MCF 10A (cell line): ENCODE results near the gene TMEM139. TPM values are rescaled to one million over a fixed set of nuclear protein-coding genes. Genes with fewer than 3 reads are reported as not detected.

ENCODE experiments used
- BruUV-seq: library from RNA; stranded (reverse); fragments of 400-500 nt; replicated peaks from 2 replicates; lab custom pipeline; 2021; lab: Mats Ljungman, UMichigan
- CTCF ChIA-PET: fragments of 300-600 bp; sonication (Branson Sonifier 250); formaldehyde crosslinking; extraction: SDS; loops from one replicate; lab custom pipeline; 2021; ENCODE audit warnings: antibody characterized with exemption, inconsistent platforms; lab: Yijun Ruan, JAX
- POLR2A ChIA-PET: fragments of 300-600, 350-650 bp; sonication (Branson Sonifier 250); formaldehyde crosslinking; extraction: SDS; loops from one replicate; lab custom pipeline; 2020; ENCODE audit warnings: antibody characterized with exemption, inconsistent platforms; lab: Yijun Ruan, JAX
- DNase-seq: peaks from one replicate; pipeline ENCODE4 v3.0.0-alpha.2; 2018; ENCODE audit not compliant: unreplicated experiment
- H3K27ac Mint-ChIP-seq: one replicate; pipeline ENCODE4 v1.8.0; 2022; ENCODE audit warnings: mild to moderate bottlenecking, low read depth, mixed read lengths; ENCODE audit not compliant: unreplicated experiment
- H3K27me3 Mint-ChIP-seq: one replicate; pipeline ENCODE4 v1.8.0; 2022; ENCODE audit warnings: mixed read lengths; ENCODE audit not compliant: insufficient read depth, unreplicated experiment
- H3K36me3 Mint-ChIP-seq: one replicate; pipeline ENCODE4 v1.8.0; 2022; ENCODE audit warnings: mild to moderate bottlenecking, moderate library complexity, mixed read lengths; ENCODE audit not compliant: insufficient read depth, unreplicated experiment
- H3K4me1 Mint-ChIP-seq: one replicate; pipeline ENCODE4 v1.8.0; 2022; ENCODE audit warnings: mixed read lengths; ENCODE audit not compliant: insufficient read depth, unreplicated experiment
- H3K4me3 Mint-ChIP-seq: one replicate; pipeline ENCODE4 v1.8.0; 2022; ENCODE audit warnings: mild to moderate bottlenecking, moderate library complexity, mixed read lengths; ENCODE audit not compliant: unreplicated experiment
- H3K9me3 Mint-ChIP-seq: one replicate; pipeline ENCODE4 v1.8.0; 2022; ENCODE audit warnings: mixed read lengths; ENCODE audit not compliant: unreplicated experiment
- intact Hi-C: fragments of 100-400 bp; cut with micrococcal nuclease; formaldehyde crosslinking; loops from 2 replicates; pipeline ENCODE4 v1.14.1; 2022
- total RNA-seq: library from RNA; stranded (reverse); gene quantifications from 2 replicates; pipeline ENCODE4 v1.2.3, GENCODE V29; 2022
- TF ChIP-seq, protein P1 (sequence below): fragments of 200-600 bp; IDR thresholded peaks from one replicate; pipeline ENCODE4 v1.8.0; 2022; ENCODE audit warnings: antibody characterized with exemption, mild to moderate bottlenecking; ENCODE audit not compliant: unreplicated experiment

TMEM139 gene
- total RNA-seq, 1 experiment from 2014 or later: 9.2 TPM

DNA sequence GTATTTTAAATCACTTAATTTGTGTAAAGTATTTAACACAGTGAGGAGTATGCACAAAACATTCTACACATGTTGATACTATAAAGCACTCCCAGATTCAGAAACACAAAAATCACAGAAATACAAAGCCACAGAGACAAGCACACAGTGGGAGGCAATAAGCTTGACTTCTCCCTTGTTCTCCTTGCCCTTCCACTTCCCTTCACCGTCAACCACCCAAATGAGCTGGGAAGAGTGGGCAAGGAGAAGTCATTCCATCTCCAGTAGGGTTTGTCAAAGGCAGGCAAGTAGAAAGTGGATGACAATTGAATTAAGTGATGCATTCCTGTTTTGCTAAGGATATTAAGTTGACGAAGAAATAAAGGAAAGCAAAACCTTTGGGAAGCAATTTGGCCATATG is 4.2 kb upstream of the TMEM139 start:
- Mint-ChIP-seq H3K27me3 (no peaks in the 10 kb centered on the region), H3K4me3 (no peak overlapping the region), H3K36me3 (no peaks in the 10 kb centered on the region), H3K9me3 (no peaks in the 10 kb centered on the region), H3K4me1 (peaks cover 19% of the 10 kb centered on the region), H3K27ac (no peak overlapping the region)
- POLR2A ChIA-PET: interaction anchor here (0.7 to 2.0 kb wide), 3 partner anchors 7 to 17 kb away, joined by 3 to 9 read pairs (median 8); partner anchors contain the start of genes CASP2 and GSTK1
- BruUV-seq: no TSS peak
- intact Hi-C loops: no loop called here
- CTCF ChIA-PET: interaction anchor here (0.6 to 2.6 kb wide), 4 partner anchors 18 to 135 kb away, joined by 3 to 10 read pairs (median 5); no protein-coding TSS in a partner anchor
- DNase-seq: no peak
- TF ChIP-seq, protein P1, sequence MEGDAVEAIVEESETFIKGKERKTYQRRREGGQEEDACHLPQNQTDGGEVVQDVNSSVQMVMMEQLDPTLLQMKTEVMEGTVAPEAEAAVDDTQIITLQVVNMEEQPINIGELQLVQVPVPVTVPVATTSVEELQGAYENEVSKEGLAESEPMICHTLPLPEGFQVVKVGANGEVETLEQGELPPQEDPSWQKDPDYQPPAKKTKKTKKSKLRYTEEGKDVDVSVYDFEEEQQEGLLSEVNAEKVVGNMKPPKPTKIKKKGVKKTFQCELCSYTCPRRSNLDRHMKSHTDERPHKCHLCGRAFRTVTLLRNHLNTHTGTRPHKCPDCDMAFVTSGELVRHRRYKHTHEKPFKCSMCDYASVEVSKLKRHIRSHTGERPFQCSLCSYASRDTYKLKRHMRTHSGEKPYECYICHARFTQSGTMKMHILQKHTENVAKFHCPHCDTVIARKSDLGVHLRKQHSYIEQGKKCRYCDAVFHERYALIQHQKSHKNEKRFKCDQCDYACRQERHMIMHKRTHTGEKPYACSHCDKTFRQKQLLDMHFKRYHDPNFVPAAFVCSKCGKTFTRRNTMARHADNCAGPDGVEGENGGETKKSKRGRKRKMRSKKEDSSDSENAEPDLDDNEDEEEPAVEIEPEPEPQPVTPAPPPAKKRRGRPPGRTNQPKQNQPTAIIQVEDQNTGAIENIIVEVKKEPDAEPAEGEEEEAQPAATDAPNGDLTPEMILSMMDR: no peak

DNA sequence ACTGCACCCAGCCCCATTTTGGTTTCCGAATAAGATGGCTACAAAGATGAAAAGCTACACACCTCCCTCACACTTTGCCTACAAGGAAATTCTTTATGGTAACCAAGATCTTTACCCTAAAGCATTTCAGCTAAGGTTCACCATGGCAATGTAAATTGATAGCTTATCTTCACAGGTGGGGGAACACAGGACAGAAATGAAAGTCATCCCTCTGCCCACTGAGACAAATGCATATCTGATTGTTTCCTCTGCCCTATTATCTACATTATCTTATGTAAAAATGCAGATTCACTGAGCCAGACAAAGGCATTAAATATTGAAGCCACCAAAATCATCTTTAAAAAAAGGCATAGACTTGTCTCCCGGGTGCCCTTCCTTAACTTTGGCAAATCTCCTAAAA is 3.2 kb upstream of the TMEM139 start:
- BruUV-seq: no TSS peak
- intact Hi-C loops: no loop called here
- Mint-ChIP-seq H3K9me3 (no peaks in the 10 kb centered on the region), H3K27me3 (no peaks in the 10 kb centered on the region), H3K4me1 (peaks cover 23% of the 10 kb centered on the region), H3K27ac (no peak overlapping the region), H3K36me3 (no peaks in the 10 kb centered on the region), H3K4me3 (no peak overlapping the region)
- DNase-seq: no peak
- TF ChIP-seq, protein P1: no peak
- ChIA-PET CTCF (interaction anchor here (2.6 kb wide), 1 partner anchor 17 kb away, joined by 10 read pairs; no protein-coding TSS in a partner anchor), POLR2A (interaction anchor here (0.7 to 1.2 kb wide), 2 partner anchors 9 to 15 kb away, joined by 3 to 4 read pairs; no protein-coding TSS in a partner anchor)

- no peaks in the 10 kb centered on the region for H3K9me3 Mint-ChIP-seq
- POLR2A ChIA-PET: interaction anchor here (1.2 kb wide), 1 partner anchor 15 kb away, joined by 3 read pairs; no protein-coding TSS in a partner anchor
- no peak overlapping the region for H3K27ac Mint-ChIP-seq
- no peak for DNase-seq
- no peaks in the 10 kb centered on the region for H3K27me3 Mint-ChIP-seq
- H3K4me3 Mint-ChIP-seq: no peak overlapping the region
- TF ChIP-seq, protein P1: no peak
- intact Hi-C loops: no loop called here
- no peaks in the 10 kb centered on the region for H3K36me3 Mint-ChIP-seq
- CTCF ChIA-PET: interaction anchor here (1.8 kb wide), 1 partner anchor 17 kb away, joined by 9 read pairs; no protein-coding TSS in a partner anchor
- no TSS peak for BruUV-seq
- H3K4me1 Mint-ChIP-seq: peaks cover 23% of the 10 kb centered on the region
These were observed 2.6 kb upstream of the TMEM139 start for GRCh38 chr7:143282124-143282523.

DNA sequence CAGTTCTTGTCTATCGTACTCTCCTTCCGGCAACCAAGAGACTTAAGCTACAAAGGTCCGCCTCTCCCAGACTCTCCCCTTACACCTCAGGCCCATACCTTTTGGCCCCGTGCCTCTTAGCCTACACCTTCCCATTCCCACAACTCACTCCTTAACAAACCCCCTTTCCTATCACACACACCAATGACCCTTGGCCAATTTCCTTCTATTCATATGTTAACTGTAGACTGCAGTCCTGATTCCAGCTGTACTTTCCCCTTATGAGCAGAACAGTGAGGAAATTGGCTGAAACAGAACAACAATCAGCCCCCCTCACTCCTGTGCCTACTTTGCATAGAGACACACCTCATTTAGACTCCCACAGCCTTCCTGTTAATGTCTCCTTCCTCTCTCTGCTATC is 1.4 kb upstream of the TMEM139 start:
- Mint-ChIP-seq H3K27ac (no peak overlapping the region), H3K4me3 (no peak overlapping the region), H3K36me3 (no peaks in the 10 kb centered on the region), H3K9me3 (no peaks in the 10 kb centered on the region), H3K27me3 (no peaks in the 10 kb centered on the region), H3K4me1 (peaks cover 28% of the 10 kb centered on the region)
- POLR2A ChIA-PET: interaction anchor here (0.7 to 1.0 kb wide), 4 partner anchors 19 to 236 kb away, joined by 3 to 4 read pairs (median 4); partner anchors contain the start of gene GSTK1
- TF ChIP-seq, protein P1: no peak
- no TSS peak for BruUV-seq
- no peak for DNase-seq
- intact Hi-C loops: no loop called here
- CTCF ChIA-PET: interaction anchor here (0.7 to 1.8 kb wide), 4 partner anchors 16 to 43 kb away, joined by 3 to 9 read pairs (median 4); no protein-coding TSS in a partner anchor
